HG03460 (cell line): ENCODE data around the gene DHX9.
"Not testable (repeated sequence)": the region's sequence is repeated elsewhere in the genome, so short reads cannot be mapped to it uniquely, and the experiment has no call there.

Source experiments
- ATAC-seq: cut with Tn5 transposase; IDR thresholded peaks from one replicate; pipeline ENCODE4 v1.9.1; 2021; ENCODE audit not compliant: unreplicated experiment

DHX9 gene

DNA sequence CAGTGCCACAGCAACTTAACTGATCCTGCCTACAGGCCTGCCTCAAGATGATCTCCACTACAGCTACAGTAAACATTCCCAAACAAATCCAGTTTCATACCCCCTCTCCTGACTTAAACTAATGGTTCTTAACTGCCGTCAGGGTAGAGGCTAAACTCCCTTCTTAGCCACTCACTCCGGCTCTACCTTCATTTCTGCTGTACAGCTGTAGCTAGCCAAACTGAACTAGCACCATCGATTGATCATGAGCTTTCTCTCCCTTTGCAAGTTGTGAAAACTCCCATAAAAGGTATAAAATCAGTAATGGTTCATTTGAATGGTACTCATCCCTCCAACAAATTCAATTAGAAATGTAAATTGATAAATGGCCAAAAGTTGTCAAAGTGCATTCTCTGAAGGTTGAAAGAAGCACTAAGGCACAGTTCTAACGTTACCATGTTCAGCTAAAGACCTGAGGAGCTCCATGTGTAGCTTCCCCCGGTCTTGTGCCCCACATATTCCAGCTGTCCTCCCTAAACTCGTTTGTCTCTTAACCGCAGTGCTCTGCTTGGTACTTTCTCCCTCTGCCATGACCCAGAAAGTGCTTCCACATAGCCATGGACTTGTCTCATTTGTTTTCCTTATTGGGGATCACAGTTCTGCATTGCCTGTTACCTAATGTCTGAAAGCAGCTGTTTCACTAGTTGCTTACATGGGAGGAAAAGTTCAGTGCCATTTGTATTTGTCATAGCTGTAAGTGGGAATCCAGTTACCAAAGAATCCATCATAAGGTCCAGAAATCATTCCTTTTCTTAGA, 49.8 kb downstream of the DHX9 start:
- ATAC-seq: no peak

DNA sequence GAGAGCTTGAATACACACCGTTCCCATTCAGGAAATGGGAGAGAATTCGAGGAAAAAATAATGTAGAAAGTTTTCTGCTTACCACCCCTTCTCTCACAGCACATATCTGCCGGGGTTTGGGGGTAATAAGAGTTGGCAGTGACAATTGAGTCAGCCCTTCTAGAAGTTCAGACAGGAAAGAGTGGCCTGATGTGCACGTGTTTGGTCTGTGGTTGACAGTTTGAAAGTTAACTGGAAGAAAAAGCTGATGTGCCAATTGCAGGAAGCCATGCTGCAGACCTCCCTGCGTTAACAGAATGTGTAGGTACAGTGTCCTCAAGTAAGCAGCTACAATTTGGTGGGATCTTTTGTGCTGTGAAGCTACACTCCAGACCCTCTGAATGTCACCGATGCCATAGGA, 50.9 kb downstream of the DHX9 start:
- no peak for ATAC-seq

DNA sequence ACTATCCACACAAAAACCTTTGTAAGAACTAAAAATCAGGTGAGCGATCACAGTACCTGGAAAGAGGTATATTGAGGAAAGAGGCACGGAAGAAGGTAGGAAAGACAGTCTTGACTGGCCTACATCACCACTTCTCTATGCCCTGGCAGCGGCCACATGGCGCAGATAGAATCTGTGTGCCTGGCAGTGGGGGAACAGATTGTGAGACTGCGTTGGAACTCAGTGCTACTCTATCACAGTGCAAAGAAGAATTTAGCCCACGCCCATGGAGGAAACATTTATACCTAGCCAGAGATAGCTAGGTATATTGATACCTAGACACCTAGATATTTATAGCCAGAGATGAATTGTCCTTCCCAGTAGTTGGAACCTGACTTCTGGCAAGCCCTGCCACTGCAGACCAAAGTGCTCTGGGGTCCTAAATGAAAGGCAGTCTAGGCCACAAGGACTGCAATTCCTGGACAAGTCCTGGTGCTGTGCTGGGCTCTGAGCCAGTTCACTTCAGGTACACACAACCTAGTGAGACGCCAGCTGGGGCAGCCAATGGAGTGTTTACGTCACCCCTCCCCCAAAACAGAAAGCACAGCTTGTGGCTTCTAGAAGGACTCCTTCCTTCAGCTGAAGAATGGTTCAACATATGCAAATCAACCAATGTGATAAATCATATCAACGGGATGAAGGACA, 51.9 kb downstream of the DHX9 start:
- ATAC-seq: no peak

DNA sequence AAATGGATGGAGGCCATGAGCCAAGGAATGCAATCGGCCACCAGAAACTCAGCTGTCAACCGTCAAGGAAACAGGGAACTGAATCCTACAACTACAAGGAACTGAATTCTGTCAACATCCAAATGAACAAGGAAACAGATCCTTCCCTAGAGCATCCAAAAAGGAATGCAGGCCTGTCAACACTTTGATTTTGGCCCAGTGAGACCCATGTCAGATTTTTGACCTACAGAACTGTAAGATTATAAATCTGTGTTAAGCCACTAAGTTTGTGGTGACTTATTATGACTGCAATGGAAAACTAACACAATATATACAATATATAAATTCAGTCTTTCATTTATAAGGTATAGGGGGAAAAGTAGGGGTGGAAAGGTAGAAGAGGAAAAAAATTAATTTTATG, 58.5 kb downstream of the DHX9 start:
- no peak for ATAC-seq

DNA sequence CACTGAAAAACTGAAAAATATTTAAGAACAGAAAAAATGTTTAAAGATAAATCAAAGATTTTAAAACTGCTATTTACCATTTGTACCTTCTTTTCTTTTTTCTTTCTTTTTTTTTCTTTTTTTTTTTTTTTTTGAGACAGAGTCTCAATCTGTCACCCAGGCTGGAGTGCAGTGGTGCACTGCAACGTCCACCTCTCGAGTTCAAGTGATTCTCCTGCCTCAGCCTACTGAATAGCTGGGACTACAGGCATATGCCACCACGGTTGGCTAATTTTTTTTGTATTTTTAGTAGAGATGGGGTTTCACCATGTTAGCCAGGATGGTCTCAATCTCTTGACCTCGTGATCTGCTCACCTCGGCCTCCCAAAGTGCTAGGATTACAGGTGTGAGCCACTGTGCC, 62.8 kb downstream of the DHX9 start:
- ATAC-seq: not testable (repeated sequence)

DNA sequence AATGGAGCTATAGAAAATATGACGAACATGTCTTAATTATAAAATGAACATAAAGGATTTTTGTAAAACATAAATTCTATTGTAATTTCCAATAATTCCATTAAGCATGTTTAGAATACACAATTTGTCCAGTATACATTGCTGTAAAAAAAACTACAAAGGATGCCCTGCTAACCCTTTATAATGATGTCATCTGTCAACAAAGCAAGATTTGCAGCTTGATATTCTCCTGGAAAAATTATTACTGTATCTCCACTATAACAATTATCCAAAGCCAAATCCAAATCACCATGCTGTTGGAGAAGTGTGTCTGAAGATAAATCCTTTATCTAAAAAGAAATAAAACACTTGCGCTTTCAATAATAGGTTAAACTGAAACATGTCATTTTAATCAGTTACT, 66.2 kb downstream of the DHX9 start:
- no peak for ATAC-seq

DNA sequence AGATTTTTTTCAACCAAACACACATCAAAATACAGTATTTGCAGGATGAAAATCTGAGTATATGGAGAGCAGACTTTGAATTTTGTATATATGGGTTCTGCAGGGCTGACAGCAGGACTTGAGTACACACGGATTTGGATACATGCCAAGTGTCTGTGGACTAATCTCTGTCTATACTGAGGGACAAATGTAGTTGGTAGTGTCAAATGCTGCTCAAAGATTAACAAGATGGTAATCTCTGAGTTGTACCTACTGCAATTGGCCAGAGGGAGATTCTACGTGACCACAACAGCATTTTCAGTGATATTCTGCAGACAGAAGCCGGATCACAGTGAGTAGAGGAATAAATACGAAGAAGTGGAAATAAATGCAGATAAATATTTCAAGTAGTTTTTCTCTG, 70.4 kb downstream of the DHX9 start:
- ATAC-seq: no peak

DNA sequence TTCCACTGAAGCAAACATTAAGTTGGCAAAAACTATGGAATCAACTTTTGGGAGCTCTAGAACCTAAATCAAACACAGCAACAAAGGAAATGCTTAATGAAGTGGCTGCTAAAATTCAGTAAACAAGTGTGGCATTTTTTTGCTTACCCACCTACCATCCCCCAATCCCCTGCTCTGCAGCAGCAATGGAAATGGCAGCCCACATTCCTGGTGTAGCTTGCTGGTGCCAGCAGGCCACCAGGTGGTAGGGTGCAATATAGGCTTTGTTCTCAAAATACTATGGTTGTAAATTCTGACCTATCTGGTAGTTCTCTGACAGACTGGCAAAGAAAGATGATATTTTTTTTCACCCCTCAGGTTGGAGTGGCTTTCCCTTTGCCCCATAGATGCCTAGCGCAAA, 71.0 kb downstream of the DHX9 start:
- ATAC-seq: no peak

DNA sequence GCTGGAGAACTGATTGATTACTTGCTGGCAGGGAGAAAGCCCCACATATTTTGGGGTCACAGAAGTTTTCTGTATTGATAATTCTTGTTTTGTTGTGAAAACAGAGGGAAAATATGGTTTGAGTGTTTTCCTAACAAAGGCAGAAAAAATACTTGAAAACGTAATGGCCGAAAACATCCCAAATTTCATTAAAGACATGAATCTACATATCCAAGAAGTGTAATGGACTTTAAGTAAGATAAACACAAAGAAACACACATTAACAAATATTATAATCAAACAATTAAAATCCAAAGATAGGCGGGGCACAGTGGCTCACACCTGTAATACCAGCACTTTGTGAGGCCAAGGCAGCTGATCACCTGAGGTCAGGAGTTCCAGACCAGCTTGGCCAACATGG, 74.3 kb downstream of the DHX9 start:
- ATAC-seq: no peak

DNA sequence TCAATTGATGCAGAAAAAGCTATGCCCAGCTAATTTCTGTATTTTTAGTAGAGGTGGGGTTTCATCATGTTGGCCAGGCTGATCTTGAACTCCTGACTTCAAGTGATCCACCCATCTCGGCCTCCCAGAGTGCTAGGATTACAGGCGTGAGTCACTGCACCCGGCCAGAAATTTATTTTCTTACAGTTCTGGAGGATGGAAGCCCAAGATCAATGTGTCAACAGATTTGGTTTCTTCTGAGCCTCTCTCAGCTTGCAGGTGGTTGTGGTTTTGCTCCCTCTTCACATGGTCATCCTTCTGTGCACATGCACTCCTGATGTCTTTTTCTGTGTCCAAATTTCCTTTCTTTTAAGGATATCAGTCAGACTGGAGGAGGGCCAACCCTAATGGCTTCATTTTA, 78.2 kb downstream of the DHX9 start:
- ATAC-seq: no peak

DNA sequence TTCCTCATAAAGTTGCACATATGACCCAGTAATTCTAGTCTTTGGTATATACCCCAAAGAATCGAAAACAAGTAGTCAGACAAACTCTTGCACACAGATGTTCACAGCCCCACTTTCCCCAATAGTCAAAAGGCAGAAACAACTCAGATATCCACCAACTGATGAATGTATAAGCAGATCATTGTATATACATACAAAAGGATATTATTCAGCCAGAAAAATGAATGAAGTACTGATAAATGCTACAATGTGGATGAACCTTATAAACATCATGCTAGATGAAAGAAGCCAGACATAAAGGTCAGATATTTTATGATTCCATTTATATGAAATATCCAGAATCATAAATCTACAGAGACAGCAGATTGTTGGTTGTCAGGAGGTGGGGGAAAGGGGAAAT, 86.5 kb downstream of the DHX9 start:
- no peak for ATAC-seq

DNA sequence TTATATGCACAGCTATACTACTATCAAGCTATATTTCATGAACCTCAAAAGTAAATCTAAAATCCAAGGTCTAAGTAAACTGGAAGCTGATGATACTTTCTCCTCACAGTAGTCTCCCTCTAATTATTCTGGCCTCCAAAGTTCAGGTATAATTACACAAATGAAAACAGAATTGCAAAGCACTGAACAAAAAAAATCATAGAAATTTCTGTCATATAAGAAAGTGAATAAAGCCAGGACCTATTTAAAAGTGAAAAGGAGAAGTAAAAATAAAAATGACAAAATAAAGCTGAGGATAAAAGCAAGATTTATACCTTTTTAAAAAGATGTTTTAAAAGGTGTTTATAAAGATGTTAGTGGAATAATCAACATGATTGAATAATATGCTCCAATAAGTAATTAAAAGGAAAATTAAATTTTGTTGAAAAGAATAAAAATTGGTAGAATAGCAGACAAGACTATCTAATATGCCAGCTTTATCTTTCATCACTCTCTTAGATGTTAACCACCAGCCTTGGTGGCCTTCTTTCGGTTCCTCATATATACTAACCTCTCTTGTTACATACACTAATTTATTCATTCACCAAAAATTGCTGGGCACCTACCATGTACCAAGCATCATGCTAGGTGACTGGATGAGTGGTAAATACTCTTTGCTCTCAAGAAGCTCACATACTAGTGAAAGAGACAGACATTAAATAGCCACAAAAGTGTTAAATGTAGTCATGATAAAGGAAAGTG, 88.7 kb downstream of the DHX9 start:
- ATAC-seq: no peak

DNA sequence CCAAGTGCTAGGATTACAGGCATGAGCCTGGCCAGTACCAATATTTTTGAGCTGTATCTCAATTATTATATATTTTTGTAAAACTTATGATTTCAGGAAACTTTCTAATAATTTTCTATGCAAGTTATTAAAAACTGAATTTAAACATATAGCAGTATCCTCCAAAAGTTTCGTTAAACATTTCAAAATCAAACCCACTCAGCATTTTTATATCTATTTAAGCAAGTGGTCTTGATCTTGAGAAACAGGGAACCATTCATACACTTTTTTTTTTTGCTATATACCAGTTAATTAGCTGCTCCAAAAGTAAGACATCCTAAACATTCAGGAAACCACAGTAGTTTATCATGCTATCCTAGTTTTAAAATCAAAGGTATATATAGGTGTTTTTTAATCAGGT, 91.8 kb downstream of the DHX9 start:
- no peak for ATAC-seq

DNA sequence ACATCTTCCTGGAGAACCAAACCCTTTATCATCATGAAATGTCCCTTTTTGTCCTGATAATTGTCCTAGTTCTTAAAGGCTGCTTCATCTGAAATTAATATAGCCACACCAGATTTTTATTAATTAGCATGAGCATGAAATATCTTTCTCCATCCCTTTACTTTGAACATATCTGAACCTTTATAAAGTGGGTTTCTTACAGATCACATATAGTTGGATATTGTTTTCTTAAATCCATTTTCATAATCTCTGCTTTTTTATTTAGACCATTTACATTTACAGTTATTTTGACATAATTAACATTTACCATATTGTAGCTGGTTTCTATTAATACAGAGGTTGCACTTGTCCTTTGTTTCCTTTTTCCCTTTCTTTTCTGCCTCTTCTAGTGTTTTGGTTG, 96.6 kb downstream of the DHX9 start:
- no peak for ATAC-seq
